Left ventricle myocardium superior (tissue), 1 donor: ENCODE measurements around the gene TRIML1. TPM values are rescaled to one million over a fixed set of nuclear protein-coding genes. Genes with fewer than 3 reads are reported as not detected.

ENCODE experiments used
- total RNA-seq: library from RNA; stranded (reverse); fragmentation: NEBNext Ultra II Directional; extraction: Animal tissue kit (Norgen Biotek cat#: 25700); gene quantifications from one replicate; pipeline ENCODE4 v1.2.1, GENCODE V29; 2021
- donor health status: DM: no; HTN: yes; CAD: no; lungs with severe emphysema.

TRIML1 gene
- total RNA-seq, 1 donor from 2014 or later, result not detected

Other genes with a start within 250 kb of the TRIML1 start
- gene ZFP42, start 143.7 kb upstream of the TRIML1 start, total RNA-seq, result not detected
- gene TRIML2, start 29.8 kb upstream of the TRIML1 start, total RNA-seq, result not detected